Lower lobe of right lung (tissue), 2 donors: ENCODE measurements around the gene IMMT. TPM values are rescaled to one million over a fixed set of nuclear protein-coding genes. Genes with fewer than 3 reads are reported as not detected.
"Not testable (repeated sequence)": the region's sequence is repeated elsewhere in the genome, so short reads cannot be mapped to it uniquely, and the experiment has no call there.

Experiments
- ATAC-seq, 2 donors: fragments of 200-7000 bp; cut with Tn5 transposase; one replicate each; pipeline ENCODE4 v1.9.1; 2020 to 2022; ENCODE audit warnings: mild to moderate bottlenecking in 2 of 2, moderate library complexity in 2 of 2
- DNase-seq: peaks from one replicate; pipeline ENCODE4 v3.0.0-alpha.2; 2020
- H3K27ac ChIP-seq: fragments of 200-600 bp; one replicate; pipeline ENCODE4 v1.8.0; 2022
- H3K27me3 ChIP-seq: fragments of 200-600 bp; one replicate; pipeline ENCODE4 v1.8.0; 2022; ENCODE audit warnings: low read depth
- H3K36me3 ChIP-seq: fragments of 200-600 bp; one replicate; pipeline ENCODE4 v1.8.0; 2022; ENCODE audit warnings: mild to moderate bottlenecking
- H3K4me1 ChIP-seq: fragments of 200-600 bp; one replicate; pipeline ENCODE4 v1.8.0; 2022
- H3K4me3 ChIP-seq: fragments of 200-600 bp; one replicate; pipeline ENCODE4 v1.8.0; 2022; ENCODE audit warnings: mild to moderate bottlenecking
- H3K9me3 ChIP-seq: fragments of 200-600 bp; one replicate; pipeline ENCODE4 v1.8.0; 2022
- intact Hi-C: fragments of 100-400 bp; cut with DNase I; formaldehyde crosslinking; loops from one replicate; pipeline ENCODE4 v1.11.0; 2022
- total RNA-seq: library from RNA; stranded (reverse); fragmentation: NEBNext Ultra II Directional; extraction: Animal tissue kit (Norgen Biotek cat#: 25700); gene quantifications from one replicate; pipeline ENCODE4 v1.2.1, GENCODE V29; 2021
- TF ChIP-seq, protein P1 (sequence below): fragments of 200-600 bp; IDR thresholded peaks from one replicate; pipeline ENCODE4 v1.8.0; 2022; ENCODE audit warnings: antibody characterized with exemption, mild to moderate bottlenecking
- donor health status: DM: no; HTN: yes; CAD: no; lungs with severe emphysema.

IMMT gene
- total RNA-seq, 1 donor from 2014 or later = 58.0 TPM

- intact Hi-C loops = no loop called here
- DNase-seq (no peak), ATAC-seq (no peak)
- Histone ChIP-seq H3K36me3 (peaks cover 27% of the 10 kb centered on the region), H3K27ac (no peak overlapping the region), H3K27me3 (no peaks in the 10 kb centered on the region), H3K4me1 (peaks cover 18% of the 10 kb centered on the region), H3K9me3 (no peaks in the 10 kb centered on the region), H3K4me3 (no peak overlapping the region)
- TF ChIP-seq, protein P1, sequence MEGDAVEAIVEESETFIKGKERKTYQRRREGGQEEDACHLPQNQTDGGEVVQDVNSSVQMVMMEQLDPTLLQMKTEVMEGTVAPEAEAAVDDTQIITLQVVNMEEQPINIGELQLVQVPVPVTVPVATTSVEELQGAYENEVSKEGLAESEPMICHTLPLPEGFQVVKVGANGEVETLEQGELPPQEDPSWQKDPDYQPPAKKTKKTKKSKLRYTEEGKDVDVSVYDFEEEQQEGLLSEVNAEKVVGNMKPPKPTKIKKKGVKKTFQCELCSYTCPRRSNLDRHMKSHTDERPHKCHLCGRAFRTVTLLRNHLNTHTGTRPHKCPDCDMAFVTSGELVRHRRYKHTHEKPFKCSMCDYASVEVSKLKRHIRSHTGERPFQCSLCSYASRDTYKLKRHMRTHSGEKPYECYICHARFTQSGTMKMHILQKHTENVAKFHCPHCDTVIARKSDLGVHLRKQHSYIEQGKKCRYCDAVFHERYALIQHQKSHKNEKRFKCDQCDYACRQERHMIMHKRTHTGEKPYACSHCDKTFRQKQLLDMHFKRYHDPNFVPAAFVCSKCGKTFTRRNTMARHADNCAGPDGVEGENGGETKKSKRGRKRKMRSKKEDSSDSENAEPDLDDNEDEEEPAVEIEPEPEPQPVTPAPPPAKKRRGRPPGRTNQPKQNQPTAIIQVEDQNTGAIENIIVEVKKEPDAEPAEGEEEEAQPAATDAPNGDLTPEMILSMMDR = no peak
These were observed 8.4 kb upstream of the IMMT start for GRCh38 chr2:86203614-86204013.

DNA sequence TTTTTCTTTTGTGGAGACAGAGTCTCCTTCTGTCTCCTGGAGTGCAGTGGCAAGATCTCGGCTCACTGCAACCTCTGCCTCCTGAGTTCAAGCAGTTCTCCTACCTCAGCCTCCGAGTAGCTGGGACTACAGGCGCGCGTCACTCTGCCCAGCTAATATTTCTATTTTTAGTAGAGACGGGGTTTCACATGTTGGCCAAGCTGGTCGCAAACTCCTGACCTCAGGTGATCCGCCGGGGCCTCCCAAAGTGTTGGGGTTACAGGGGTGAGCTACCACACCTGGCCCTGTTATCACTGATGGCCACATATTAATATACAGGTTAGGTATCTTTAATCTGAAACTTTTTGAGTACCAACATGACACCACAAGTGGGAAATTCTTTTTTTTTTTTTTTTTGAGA is 7.4 kb upstream of the IMMT start:
- H3K27ac ChIP-seq = no peak overlapping the region
- no peaks in the 10 kb centered on the region for H3K9me3 ChIP-seq
- no peak overlapping the region for H3K4me3 ChIP-seq
- no peaks in the 10 kb centered on the region for H3K27me3 ChIP-seq
- peaks cover 18% of the 10 kb centered on the region for H3K4me1 ChIP-seq
- intact Hi-C loops = no loop called here
- DNase-seq = no peak
- no peak for ATAC-seq
- TF ChIP-seq, protein P1 = no peak
- H3K36me3 ChIP-seq = peaks cover 18% of the 10 kb centered on the region

DNA sequence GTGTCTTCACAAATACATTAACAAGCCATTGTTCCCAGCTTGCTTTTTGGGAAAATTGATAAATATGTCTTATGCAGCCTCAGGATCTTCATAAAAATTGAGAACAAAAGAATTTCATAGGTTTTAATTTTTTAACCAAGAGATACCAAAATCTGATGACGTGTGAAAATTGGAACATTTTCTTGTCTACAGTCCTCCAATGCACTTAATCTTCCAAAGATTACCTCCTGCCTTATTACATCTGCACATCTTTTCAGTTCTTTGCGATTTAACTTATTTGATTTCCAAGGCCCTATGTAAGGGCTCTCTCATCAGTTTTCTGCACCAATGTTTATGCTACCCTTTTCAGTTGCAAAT is 7.1 kb upstream of the IMMT start:
- Histone ChIP-seq H3K27me3 (no peaks in the 10 kb centered on the region), H3K4me1 (peaks cover 18% of the 10 kb centered on the region), H3K36me3 (peaks cover 14% of the 10 kb centered on the region), H3K4me3 (no peak overlapping the region), H3K27ac (no peak overlapping the region), H3K9me3 (no peaks in the 10 kb centered on the region)
- DNase-seq (no peak), ATAC-seq (no peak)
- intact Hi-C loops = no loop called here
- TF ChIP-seq, protein P1 = no peak

DNA sequence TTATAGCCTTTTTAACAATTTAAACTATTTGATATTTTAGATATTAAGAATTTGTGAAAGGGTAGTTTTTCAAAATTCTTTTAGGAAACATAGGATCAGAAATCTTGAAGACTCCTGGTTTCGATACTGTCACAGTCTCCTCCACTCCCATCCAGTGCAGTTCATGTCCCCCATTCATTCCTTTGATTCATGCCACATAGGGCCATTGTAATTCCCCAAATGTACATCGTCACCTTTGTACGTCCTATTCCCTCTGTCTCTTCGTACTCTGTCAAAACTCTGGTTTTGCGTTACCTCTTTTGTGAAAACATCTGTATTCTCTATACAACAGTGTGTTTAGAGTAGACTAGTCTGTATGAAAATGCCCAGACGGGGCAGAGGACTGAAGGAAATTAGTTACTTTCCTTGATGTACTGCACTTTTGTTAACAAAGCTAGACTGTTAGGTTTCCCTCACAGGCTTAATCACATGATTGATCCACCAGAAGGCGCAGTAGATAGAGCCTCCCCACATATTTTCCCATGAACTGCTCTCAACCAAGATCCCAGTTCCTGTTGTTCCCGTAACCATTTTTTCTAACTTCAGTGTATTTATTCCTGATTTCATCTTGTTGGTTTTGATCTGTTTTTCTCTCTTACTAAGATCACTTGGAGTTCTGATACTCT is 6.5 kb upstream of the IMMT start:
- peaks cover 9% of the 10 kb centered on the region for H3K36me3 ChIP-seq
- TF ChIP-seq, protein P1 = no peak
- H3K9me3 ChIP-seq = no peaks in the 10 kb centered on the region
- intact Hi-C loops = no loop called here
- H3K4me3 ChIP-seq = no peak overlapping the region
- ATAC-seq = no peak
- no peak for DNase-seq
- no peaks in the 10 kb centered on the region for H3K27me3 ChIP-seq
- H3K27ac ChIP-seq = no peak overlapping the region
- H3K4me1 ChIP-seq = peaks cover 18% of the 10 kb centered on the region

GRCh38 chr2:86200564-86200963 is 5.3 kb upstream of the IMMT start:
- H3K4me3 ChIP-seq, H3K9me3 ChIP-seq, ATAC-seq, H3K27ac ChIP-seq, H3K36me3 ChIP-seq, DNase-seq, H3K27me3 ChIP-seq, intact Hi-C loops: not testable (repeated sequence)
- H3K4me1 ChIP-seq = peaks cover 27% of the 10 kb centered on the region

DNA sequence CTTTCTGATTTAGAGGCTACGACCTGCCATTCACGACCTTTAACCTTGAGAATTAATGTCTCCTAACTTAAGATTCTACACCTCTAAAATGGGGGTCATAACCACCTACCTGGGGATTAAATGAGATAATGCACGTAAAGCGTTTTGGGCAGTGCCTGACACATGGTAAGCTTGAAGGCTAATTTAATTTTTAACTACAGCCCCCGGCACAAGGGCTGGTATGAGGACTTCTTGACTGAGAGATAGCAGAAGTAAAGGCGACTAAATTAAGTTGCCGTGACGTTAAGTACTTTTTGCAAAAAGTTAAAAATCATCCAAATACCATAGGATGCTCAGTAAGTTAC is 4.5 kb upstream of the IMMT start:
- TF ChIP-seq, protein P1 = no peak
- Histone ChIP-seq H3K9me3 (no peaks in the 10 kb centered on the region), H3K27ac (peak overlapping the region; percentile 66), H3K4me3 (peak overlapping the region; percentile 72), H3K4me1 (peaks cover 27% of the 10 kb centered on the region), H3K36me3 (no peaks in the 10 kb centered on the region), H3K27me3 (no peaks in the 10 kb centered on the region)
- intact Hi-C loops = no loop called here
- DNase-seq = no peak
- no peak for ATAC-seq
